Neural cell (in vitro differentiated cells): ENCODE data around the gene KIF6.

Experiments used
- CTCF ChIP-seq: fragments of 450-650 bp; IDR thresholded peaks from 2 replicates; pipeline ENCODE4 v1.5.1; 2014; ENCODE audit warnings: antibody characterized with exemption, mild to moderate bottlenecking, moderate library complexity; ENCODE audit not compliant: poor library complexity, severe bottlenecking
- EP300 ChIP-seq: fragments of 450-650 bp; conservative IDR thresholded peaks from 2 replicates; pipeline ENCODE4 v1.6.1; 2014; ENCODE audit warnings: antibody characterized with exemption, mild to moderate bottlenecking, moderate library complexity; ENCODE audit not compliant: poor library complexity, severe bottlenecking
- EZH2 ChIP-seq: fragments of 200-600, 300-800 bp; shearing (Covaris generic), sonication (generic); IDR thresholded peaks from 2 replicates; pipeline ENCODE4 v1.6.1; 2014; ENCODE audit warnings: antibody characterized with exemption, low read length, borderline replicate concordance, mild to moderate bottlenecking; ENCODE audit not compliant: insufficient read depth, poor library complexity, severe bottlenecking
- MXI1 ChIP-seq: fragments of 450-650 bp; conservative IDR thresholded peaks from 2 replicates; pipeline ENCODE4 v1.6.1; 2014; ENCODE audit warnings: antibody characterized with exemption, mild to moderate bottlenecking; ENCODE audit not compliant: poor library complexity, severe bottlenecking
- POLR2AphosphoS5 ChIP-seq: IDR thresholded peaks from 2 replicates; pipeline ENCODE4 v1.6.1; 2012
- RAD21 ChIP-seq: fragments of 450-650 bp; conservative IDR thresholded peaks from 2 replicates; pipeline ENCODE4 v1.6.1; 2014; ENCODE audit warnings: antibody characterized with exemption, mild to moderate bottlenecking, moderate library complexity
- SMC3 ChIP-seq: fragments of 450-650 bp; conservative IDR thresholded peaks from 2 replicates; pipeline ENCODE4 v1.6.1; 2014; ENCODE audit warnings: antibody characterized with exemption, mild to moderate bottlenecking, moderate library complexity; ENCODE audit not compliant: poor library complexity
- TAF1 ChIP-seq: IDR thresholded peaks from 2 replicates; pipeline ENCODE4 v1.6.1; 2012; ENCODE audit warnings: low read depth
- TF ChIP-seq, protein P1 (sequence below): IDR thresholded peaks from 2 replicates; pipeline ENCODE4 v1.6.1; 2012; ENCODE audit warnings: borderline replicate concordance

DNA sequence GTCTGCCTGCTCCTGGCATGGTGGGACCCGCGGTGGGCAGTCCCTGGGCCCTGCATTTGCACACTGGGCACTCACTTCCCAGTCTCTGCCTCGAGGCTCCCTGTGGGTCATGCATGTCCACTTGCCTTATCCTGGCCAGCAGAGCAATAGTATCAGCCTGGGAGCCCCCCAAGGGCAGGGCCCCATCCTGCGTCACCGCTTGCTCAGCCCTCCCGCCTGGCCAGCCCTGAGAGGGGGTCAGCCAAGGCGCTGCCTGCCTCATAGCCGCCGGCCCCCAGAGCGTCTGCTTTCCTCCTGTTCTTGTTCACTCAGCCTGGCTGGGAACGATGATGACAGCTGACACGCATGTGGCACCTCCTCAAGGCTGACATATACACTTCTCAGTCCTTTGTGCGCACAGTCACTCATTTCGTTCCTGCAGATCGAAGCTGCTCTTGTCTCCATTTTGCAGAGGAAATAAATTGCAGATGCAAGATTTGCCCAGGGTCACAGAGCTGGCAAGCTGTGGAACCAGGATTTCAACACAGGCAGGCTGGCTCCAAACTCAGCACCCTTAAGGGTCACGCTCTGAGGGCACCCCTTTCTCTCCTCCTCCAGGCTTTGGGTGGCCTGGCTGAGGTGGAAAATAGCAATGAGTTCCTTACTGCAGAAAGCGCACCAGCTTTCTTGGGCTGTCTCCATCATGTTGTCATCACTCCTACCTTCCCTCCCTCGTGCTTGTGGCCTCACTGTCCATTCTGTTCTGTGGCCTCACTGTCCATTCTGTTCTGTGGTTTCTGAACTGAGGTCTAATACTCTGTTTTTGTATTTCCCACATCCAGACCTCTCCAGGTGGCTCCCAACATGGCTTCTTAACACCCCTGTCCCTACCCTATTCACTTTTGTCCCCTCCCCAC is 428.2 kb downstream of the KIF6 start:
- TF ChIP-seq TAF1 (no peak), CTCF (no peak), EP300 (peak; percentile 76), POLR2AphosphoS5 (peak; percentile 37), EZH2 (no peak), MXI1 (no peak), RAD21 (no peak), SMC3 (no peak)
- TF ChIP-seq, protein P1, sequence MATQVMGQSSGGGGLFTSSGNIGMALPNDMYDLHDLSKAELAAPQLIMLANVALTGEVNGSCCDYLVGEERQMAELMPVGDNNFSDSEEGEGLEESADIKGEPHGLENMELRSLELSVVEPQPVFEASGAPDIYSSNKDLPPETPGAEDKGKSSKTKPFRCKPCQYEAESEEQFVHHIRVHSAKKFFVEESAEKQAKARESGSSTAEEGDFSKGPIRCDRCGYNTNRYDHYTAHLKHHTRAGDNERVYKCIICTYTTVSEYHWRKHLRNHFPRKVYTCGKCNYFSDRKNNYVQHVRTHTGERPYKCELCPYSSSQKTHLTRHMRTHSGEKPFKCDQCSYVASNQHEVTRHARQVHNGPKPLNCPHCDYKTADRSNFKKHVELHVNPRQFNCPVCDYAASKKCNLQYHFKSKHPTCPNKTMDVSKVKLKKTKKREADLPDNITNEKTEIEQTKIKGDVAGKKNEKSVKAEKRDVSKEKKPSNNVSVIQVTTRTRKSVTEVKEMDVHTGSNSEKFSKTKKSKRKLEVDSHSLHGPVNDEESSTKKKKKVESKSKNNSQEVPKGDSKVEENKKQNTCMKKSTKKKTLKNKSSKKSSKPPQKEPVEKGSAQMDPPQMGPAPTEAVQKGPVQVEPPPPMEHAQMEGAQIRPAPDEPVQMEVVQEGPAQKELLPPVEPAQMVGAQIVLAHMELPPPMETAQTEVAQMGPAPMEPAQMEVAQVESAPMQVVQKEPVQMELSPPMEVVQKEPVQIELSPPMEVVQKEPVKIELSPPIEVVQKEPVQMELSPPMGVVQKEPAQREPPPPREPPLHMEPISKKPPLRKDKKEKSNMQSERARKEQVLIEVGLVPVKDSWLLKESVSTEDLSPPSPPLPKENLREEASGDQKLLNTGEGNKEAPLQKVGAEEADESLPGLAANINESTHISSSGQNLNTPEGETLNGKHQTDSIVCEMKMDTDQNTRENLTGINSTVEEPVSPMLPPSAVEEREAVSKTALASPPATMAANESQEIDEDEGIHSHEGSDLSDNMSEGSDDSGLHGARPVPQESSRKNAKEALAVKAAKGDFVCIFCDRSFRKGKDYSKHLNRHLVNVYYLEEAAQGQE: no peak
